Stimulated activated CD8-positive, alpha-beta memory T cell treated with anti-CD3 and anti-CD28 coated beads, Interleukin-12 subunit alpha, Interleukin-12 subunit beta, amount 100 ng/mL, for 4 hours (primary cell): ENCODE measurements around the gene CSHL1.
A peak's percentile ranks its signal among the peaks of the same experiment; 100 is the strongest.
"Not testable (repeated sequence)": the region's sequence is repeated elsewhere in the genome, so short reads cannot be mapped to it uniquely, and the experiment has no call there.

Experiments
- DNase-seq: peaks from one replicate; pipeline ENCODE4 v3.0.0-alpha.2; 2020; ENCODE audit warnings: low read depth

CSHL1 gene

GRCh38 chr17:63939884-63940283 lies 28.8 kb upstream of the CSHL1 start:
- DNase-seq, result no peak

DNA sequence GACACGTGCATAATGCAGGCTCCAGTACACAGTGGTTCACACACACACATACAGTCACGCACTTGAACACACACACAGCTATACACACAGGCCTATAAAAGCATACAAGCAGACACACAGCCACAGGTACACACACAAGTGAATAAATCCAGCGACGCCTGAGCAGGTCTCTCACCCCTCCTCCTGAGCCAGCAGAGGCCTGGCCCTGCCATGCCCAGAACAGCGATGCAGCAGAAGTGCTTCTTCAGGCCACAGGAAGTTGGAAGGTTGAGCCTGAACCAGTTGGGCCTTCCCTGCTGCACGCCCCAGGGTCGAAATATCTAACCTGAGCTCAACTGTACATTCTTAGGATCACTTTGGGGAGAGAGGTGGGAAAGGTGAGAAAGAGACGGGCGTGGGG lies 28.3 kb upstream of the CSHL1 start:
- no peak for DNase-seq

DNA sequence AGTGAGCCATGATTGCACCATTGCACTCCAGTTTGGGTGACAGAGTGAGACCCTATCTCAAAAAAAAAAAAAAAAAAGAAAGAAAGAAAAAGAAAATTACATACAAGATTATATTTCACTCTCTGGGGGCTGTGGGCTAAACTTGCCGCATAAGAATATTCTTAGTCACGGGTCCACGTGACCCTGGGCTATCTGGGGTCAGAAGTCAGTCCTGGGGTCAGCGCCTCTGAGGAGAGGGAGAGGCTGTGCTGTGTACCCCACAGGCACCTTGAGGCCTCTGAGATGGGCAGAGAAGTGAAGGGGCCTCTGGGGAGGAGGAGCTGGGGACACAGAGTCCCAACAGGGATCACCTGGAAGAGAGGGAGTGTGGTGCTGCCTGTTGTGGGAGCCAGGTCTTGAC lies 26.9 kb upstream of the CSHL1 start:
- DNase-seq, result no peak

- DNase-seq, result no peak
Measured at GRCh38 chr17:63937319-63937718, 26.3 kb upstream of the CSHL1 start.

DNA sequence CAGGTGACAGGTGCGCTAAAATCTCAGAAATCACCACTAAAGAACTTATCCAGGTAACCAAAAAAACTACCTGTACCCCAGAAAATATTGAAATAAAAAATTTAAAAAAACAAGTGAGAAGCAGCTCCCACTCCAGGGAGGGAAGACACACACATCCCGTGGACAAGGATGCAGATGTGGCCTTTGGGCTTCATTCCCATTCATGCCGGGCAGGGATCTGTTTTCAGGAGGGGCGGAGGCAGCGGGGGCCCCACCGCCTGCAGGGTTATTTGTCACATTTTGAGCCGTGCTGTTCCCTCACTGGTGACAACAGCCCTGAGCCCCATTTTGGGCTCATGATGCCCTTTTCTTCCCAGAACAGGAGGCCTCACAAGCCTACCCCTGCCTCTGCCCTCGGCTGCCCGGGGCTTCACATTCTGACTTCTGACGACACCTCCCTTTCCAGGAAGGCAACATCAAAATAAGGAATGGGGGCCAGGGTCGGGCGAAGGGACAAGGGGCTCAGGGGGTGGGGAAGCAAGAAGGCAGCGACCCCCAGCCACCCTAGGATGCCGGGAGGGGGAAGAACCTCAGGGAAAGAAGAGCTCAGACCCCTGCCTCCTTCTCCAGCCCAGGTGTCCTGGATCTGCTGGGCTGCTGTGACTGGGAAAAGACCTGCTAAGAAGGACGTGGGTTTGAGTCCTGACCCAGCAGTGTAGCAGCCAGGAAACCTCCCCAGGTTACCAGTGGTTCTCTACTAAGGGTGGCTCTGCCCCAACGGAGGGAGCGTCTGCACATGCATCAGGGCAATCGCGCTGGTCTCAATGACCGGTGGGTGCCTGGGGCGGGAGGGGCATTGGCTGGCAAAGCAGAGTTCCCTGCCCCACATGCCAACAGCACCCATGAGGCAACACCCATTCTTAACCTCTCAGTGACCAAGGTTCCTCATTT lies 23.4 kb upstream of the CSHL1 start:
- no peak for DNase-seq

DNA sequence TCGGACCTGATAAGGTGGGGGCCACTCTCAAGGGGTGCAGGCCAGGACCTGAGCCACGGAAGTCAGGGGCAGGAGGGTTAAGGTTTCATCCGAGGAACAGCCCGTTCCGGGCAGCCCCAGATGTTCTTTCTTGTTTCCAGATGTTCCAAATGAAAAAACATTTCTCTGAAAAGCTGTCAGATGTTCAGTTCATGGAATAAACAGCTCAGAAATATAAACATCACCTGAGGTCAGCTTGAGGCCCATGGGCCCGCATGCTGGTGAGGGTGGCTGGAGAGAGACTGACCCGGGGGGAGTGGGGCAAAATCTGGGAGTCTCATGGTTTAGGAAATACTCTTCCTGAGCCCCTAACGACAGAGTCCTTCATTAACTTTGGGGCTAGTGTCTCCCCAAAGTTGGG lies 22.5 kb upstream of the CSHL1 start:
- DNase-seq, result no peak

DNA sequence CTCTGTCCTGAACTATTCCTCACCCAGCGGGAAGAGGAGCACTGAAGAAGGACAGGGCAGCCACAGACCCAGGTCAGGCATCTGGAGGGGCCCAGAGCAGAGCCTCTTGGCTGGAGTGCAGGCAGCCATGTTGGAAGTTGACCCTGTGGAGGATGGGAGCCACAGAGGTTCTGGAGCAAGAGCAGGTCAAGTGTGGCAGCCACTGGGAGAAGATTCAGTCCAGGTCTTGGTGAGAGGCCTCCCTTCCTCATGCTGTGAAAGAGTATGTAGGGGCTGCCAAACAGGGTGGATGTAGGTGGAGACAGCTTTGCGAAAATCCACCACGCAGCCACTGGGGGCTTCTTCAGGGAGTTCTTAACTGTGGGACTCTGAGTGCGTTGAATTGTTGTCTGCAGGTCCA lies 21.7 kb upstream of the CSHL1 start:
- DNase-seq, result no peak

DNA sequence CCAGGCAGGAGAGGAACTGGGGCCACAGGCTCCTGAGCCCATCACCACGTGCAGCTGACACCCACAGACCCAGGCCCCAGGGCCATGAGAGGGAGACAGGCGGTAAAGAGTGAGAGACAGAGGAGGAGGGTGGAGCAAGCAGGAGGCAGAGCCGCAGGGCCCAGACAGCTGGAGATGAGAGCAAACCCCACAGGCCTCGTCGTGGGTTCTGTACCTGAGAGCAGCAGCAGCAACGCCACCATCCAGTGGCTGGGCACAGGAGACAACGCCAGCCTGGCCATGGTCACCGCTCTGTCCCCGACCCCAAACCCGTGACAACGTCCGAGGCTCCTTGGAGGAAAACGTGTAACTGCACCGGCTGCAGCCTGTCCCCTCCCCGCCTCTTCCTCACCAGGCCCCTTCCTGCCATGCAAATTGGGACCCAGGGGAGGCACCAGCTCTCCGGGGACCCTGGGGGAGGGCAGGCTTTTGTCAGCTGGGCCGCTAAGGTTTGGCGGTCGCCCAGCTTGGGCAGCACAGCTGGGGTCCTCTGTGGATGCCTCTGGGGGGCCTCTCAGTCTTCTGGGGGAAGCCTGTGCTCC lies 21.0 kb upstream of the CSHL1 start, which contains the start of gene CD79B:
TSS of gene CD79B (minus strand) at position 351 of the 581 bp plus-strand sequence. CDS start at position 281, 70 bp downstream.
- no peak for DNase-seq

DNA sequence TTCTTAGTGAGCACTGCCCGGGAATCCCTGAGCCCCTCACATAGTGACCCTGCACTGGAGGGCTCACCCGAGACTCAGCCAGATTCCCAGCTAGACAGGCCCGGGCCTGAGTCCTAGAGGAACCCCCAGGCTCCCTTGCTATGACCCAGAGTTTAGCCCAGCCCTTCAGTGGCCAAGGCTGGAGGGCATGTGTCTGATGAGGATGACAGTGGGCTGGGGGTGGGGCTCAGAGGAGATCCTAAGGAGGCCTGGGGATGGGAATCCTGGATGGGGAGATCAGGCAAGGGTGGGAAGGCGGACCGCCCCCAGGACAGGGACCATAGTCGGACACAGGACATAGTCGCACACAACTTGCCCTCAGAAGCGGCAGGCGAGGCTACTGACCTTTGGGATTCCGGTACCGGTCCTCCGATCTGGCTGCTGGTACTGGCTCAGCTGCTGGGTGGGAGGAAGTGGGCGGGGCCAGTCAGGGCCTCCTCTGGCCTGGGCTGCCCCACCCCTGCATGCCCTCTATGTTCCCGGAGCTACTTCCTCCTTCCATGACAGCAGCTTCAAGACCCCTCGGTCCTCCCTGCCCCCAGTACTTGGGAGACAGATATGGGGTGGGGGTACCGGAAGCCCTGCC lies 20.0 kb upstream of the CSHL1 start:
- DNase-seq, result peak; percentile 35

- no peak for DNase-seq
Measured at GRCh38 chr17:63929860-63930766, 19.1 kb upstream of the CSHL1 start.

GRCh38 chr17:63928966-63929695 lies 18.1 kb upstream of the CSHL1 start:
- DNase-seq, result no peak

- no peak for DNase-seq
Measured at GRCh38 chr17:63928172-63928666, 17.2 kb upstream of the CSHL1 start.

GRCh38 chr17:63927464-63928171 lies 16.6 kb upstream of the CSHL1 start:
- no peak for DNase-seq

DNA sequence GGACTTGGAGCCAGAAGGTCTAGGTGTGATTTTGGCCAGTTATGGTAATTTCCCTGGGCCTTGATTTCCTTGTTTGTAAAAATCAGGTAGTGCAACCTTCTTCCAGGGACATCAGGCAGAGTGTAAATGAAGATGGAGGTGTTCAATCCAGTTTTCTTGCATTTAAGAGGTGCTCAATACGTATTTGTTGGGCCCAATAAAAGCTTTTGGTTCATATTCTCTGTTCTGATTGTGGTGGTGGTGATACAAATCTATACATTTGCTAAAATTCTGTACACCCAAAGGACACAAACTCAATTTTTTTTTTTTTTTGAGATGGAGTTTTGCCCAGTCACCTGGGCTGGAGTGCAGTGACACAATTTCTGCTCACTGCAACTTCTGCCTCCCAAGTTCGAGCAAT lies 15.1 kb upstream of the CSHL1 start:
- no peak for DNase-seq

DNA sequence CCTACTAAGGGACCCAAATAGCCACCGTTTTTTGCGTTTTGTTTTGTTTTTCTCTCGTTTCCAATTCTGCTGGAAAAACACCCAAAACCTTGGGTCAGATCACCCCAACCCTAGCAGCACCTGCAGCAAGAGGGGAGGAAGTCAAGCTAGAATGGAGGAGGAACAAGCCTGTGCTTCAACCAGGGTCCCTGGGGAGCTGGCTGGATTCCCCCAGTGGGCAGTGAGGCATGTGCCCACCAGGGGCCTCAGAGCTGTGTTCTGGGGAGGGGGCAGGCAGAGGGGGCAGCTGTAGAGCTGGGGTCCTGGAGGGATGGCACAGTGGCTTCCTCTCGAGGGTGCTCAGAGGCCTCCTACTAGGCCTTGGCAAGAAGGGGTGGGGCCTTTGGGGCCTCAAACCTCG lies 14.6 kb upstream of the CSHL1 start:
- DNase-seq, result no peak

GRCh38 chr17:63922402-63922801 lies 11.3 kb upstream of the CSHL1 start:
- DNase-seq, result not testable (repeated sequence)

DNA sequence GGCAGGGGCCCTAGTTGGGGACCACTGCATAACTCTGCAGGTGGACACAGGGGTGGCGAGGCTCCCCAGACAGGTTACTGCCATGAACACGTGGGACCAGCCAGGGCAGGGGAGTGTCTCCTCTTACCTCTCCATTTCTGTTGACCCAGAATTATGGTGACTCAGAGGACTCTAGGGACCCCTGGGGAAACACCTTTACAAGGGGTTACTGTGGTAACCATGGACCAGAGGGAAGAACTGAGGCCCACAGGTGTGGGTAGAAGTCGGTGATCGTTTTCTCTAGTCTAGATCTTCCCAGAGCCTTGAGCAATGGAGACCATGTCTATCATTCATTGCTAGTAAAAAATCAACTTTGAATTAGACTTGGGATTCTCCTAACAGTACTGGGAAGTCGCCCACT lies 9.7 kb upstream of the CSHL1 start:
- not testable (repeated sequence) for DNase-seq

DNA sequence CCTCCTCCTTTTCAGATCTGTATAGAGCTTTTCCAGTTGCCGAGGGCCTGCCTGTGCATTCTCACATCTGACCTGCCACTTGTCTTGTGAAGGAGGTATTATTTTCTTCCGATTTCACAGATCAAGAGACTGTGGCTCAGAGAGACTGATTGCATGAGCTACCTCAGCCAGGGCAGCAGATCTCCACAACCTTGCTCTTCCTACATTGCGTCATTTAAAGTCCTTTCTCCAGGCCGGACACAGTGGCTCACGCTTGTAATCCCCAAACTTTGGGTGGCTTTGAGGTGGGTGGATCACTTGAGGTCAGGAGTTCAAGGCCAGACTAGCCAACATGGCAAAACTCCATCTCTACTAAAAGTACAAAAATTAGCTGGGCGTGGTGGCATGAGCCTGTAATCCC lies 9.0 kb upstream of the CSHL1 start:
- not testable (repeated sequence) for DNase-seq

DNA sequence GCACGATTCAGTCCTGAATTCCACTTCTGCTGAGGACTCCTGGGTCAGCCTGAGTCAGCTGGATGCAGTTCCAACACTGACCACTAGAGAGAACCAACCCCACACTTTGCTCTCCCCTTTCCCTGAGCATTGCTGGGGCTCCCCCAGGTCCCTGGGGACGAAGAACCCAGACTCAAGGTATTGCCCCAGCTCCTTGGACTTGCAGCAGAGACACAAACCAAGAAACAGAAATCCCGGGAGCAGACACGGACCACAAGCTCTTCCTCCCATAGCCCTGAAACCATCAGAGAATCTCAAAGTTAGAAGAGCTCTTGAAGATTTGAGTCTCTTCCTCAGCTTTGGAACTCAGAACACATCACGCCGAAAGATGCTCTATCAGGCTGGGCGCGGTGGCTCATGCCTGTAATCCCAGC lies 8.3 kb upstream of the CSHL1 start:
- DNase-seq, result peak; percentile 39

DNA sequence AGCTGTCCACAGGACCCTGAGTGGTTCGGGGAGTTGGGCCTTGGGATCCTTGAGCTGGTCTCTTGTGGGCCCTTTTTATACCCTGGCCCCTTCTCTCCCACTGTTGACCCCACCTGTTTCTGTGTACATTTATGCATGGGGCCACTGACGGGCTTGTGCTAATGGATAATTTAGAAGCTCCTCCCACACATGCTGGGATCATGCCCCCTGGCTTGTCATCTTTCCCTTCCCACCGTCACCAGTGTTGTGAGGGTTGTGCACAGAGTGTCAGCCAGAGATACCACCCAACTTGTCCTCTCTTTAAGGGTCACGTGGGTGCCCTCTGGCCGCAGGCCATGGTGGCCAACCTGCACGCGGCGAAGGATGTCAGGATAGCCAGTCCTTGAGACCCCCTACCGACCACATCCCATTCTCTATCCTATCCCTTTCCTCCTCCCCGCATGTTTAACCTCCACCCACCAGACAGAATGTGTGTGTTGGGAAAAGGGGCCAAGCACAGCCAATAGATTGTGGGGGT lies 7.8 kb upstream of the CSHL1 start, which contains the start of gene GH1:
TSS of gene GH1 (minus strand) at position 51 of the 517 bp plus-strand sequence. CDS start 63 bp downstream, outside the sequence.
- DNase-seq, result not testable (repeated sequence)
